ENCODE measurements around the gene RPP25.
A peak's percentile ranks its signal among the peaks of the same experiment; 100 is the strongest.

RPP25 gene

GRCh38 chr15:74992619-74993018, 36.0 kb upstream of the RPP25 start:
- Histone ChIP-seq H3K27me3 (ENCODE audit: insufficient read depth, poor library complexity, severe bottlenecking) (no peaks in the 10 kb centered on the region), H3K9me3 (ENCODE audit: severe bottlenecking) (no peaks in the 10 kb centered on the region), H3K4me1 (ENCODE audit: insufficient read depth, poor library complexity, severe bottlenecking) (peaks cover 4% of the 10 kb centered on the region), H3K36me3 (ENCODE audit: low read depth) (no peaks in the 10 kb centered on the region), H3K4me3 (ENCODE audit: severe bottlenecking) (no peak overlapping the region), H3K27ac (ENCODE audit: poor library complexity, severe bottlenecking) (no peak overlapping the region)
- ATAC-seq (ENCODE audit: low read depth) = no peak
- no peak for DNase-seq (ENCODE audit: low spot score)
- no peak for TF ChIP-seq CTCF (IDR thresholded peaks at IDR 0.05; ENCODE audit: poor library complexity, severe bottlenecking)

- no peaks in the 10 kb centered on the region for H3K36me3 ChIP-seq (ENCODE audit: low read depth)
- H3K4me1 ChIP-seq (ENCODE audit: insufficient read depth, poor library complexity, severe bottlenecking) = peaks cover 4% of the 10 kb centered on the region
- TF ChIP-seq CTCF (IDR thresholded peaks at IDR 0.05; ENCODE audit: poor library complexity, severe bottlenecking) = no peak
- no peak overlapping the region for H3K4me3 ChIP-seq (ENCODE audit: severe bottlenecking)
- no peaks in the 10 kb centered on the region for H3K9me3 ChIP-seq (ENCODE audit: severe bottlenecking)
- H3K27me3 ChIP-seq (ENCODE audit: insufficient read depth, poor library complexity, severe bottlenecking) = no peaks in the 10 kb centered on the region
- H3K27ac ChIP-seq (ENCODE audit: poor library complexity, severe bottlenecking) = no peak overlapping the region
- DNase-seq (ENCODE audit: low spot score) = no peak
- ATAC-seq (ENCODE audit: low read depth) = no peak
Observed at GRCh38 chr15:74989527-74989926, 33.0 kb upstream of the RPP25 start.

GRCh38 chr15:74988007-74988800, 31.6 kb upstream of the RPP25 start:
- TF ChIP-seq CTCF (IDR thresholded peaks at IDR 0.05; ENCODE audit: poor library complexity, severe bottlenecking) = peak; percentile 91
- no peaks in the 10 kb centered on the region for H3K27me3 ChIP-seq (ENCODE audit: insufficient read depth, poor library complexity, severe bottlenecking)
- H3K36me3 ChIP-seq (ENCODE audit: low read depth) = no peaks in the 10 kb centered on the region
- no peak overlapping the region for H3K27ac ChIP-seq (ENCODE audit: poor library complexity, severe bottlenecking)
- no peaks in the 10 kb centered on the region for H3K9me3 ChIP-seq (ENCODE audit: severe bottlenecking)
- H3K4me1 ChIP-seq (ENCODE audit: insufficient read depth, poor library complexity, severe bottlenecking) = peaks cover 4% of the 10 kb centered on the region
- H3K4me3 ChIP-seq (ENCODE audit: severe bottlenecking) = no peak overlapping the region
- peak; percentile 89 for ATAC-seq (ENCODE audit: low read depth)
- DNase-seq (ENCODE audit: low spot score) = no peak

GRCh38 chr15:74983725-74984231, 27.2 kb upstream of the RPP25 start:
- no peaks in the 10 kb centered on the region for H3K9me3 ChIP-seq (ENCODE audit: severe bottlenecking)
- no peak overlapping the region for H3K4me3 ChIP-seq (ENCODE audit: severe bottlenecking)
- no peaks in the 10 kb centered on the region for H3K36me3 ChIP-seq (ENCODE audit: low read depth)
- ATAC-seq (ENCODE audit: low read depth) (peak; percentile 66), DNase-seq (ENCODE audit: low spot score) (no peak)
- TF ChIP-seq CTCF (IDR thresholded peaks at IDR 0.05; ENCODE audit: poor library complexity, severe bottlenecking) = no peak
- no peaks in the 10 kb centered on the region for H3K4me1 ChIP-seq (ENCODE audit: insufficient read depth, poor library complexity, severe bottlenecking)
- H3K27me3 ChIP-seq (ENCODE audit: insufficient read depth, poor library complexity, severe bottlenecking) = no peaks in the 10 kb centered on the region
- no peak overlapping the region for H3K27ac ChIP-seq (ENCODE audit: poor library complexity, severe bottlenecking)

- Histone ChIP-seq H3K27ac (ENCODE audit: poor library complexity, severe bottlenecking) (no peak overlapping the region), H3K9me3 (ENCODE audit: severe bottlenecking) (no peaks in the 10 kb centered on the region), H3K4me3 (ENCODE audit: severe bottlenecking) (no peak overlapping the region), H3K36me3 (ENCODE audit: low read depth) (no peaks in the 10 kb centered on the region), H3K27me3 (ENCODE audit: insufficient read depth, poor library complexity, severe bottlenecking) (no peaks in the 10 kb centered on the region), H3K4me1 (ENCODE audit: insufficient read depth, poor library complexity, severe bottlenecking) (no peaks in the 10 kb centered on the region)
- DNase-seq (ENCODE audit: low spot score) = no peak
- TF ChIP-seq CTCF (IDR thresholded peaks at IDR 0.05; ENCODE audit: poor library complexity, severe bottlenecking) = no peak
- no peak for ATAC-seq (ENCODE audit: low read depth)
Observed at GRCh38 chr15:74982183-74982582, 25.6 kb upstream of the RPP25 start.
